ENCODE measurements around the gene CCR5AS.
"Not testable (repeated sequence)": the region's sequence is repeated elsewhere in the genome, so short reads cannot be mapped to it uniquely, and the experiment has no call there.

The CCR5AS gene

DNA sequence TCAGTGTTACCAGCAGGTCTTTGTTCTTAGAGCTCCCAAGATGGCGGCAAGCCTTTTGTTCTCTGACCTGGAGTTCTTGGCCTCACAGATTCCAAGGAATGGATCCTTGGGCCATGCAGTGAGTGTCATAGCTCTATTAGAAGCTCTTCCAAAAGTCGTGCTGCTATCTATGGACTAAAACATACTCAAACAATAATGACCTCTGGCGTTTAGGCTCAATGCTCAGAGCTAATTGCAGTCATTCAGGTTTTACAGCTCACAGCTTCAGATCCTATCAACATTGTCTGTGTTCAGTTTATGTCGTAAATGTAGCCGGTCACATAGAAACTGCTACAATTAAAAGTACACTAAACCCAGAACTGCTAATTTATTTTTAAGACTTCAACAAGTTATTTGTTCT, 22.4 kb upstream of the CCR5AS start:
- TF ChIP-seq, protein P1, sequence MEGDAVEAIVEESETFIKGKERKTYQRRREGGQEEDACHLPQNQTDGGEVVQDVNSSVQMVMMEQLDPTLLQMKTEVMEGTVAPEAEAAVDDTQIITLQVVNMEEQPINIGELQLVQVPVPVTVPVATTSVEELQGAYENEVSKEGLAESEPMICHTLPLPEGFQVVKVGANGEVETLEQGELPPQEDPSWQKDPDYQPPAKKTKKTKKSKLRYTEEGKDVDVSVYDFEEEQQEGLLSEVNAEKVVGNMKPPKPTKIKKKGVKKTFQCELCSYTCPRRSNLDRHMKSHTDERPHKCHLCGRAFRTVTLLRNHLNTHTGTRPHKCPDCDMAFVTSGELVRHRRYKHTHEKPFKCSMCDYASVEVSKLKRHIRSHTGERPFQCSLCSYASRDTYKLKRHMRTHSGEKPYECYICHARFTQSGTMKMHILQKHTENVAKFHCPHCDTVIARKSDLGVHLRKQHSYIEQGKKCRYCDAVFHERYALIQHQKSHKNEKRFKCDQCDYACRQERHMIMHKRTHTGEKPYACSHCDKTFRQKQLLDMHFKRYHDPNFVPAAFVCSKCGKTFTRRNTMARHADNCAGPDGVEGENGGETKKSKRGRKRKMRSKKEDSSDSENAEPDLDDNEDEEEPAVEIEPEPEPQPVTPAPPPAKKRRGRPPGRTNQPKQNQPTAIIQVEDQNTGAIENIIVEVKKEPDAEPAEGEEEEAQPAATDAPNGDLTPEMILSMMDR (IDR thresholded peaks at IDR 0.05), result no peak
- TF ChIP-seq POLR2A (IDR thresholded peaks at IDR 0.05), result no peak
- no peak for TF ChIP-seq POLR2AphosphoS5 (IDR thresholded peaks at IDR 0.05)
- no peak for TF ChIP-seq EP300 (IDR thresholded peaks at IDR 0.05)
- intact Hi-C loops (cut with DNase I), result no loop called here
- Histone ChIP-seq H3K27ac (no peak overlapping the region), H3K4me3 (no peak overlapping the region), H3K4me1 (no peaks in the 10 kb centered on the region), H3K27me3 (no peaks in the 10 kb centered on the region), H3K9me3 (no peaks in the 10 kb centered on the region), H3K36me3 (no peaks in the 10 kb centered on the region)
- DNase-seq, result no peak
- 14 to 67% methylated on average over 5 of the region's 5 CpGs for WGBS, 2 donors

DNA sequence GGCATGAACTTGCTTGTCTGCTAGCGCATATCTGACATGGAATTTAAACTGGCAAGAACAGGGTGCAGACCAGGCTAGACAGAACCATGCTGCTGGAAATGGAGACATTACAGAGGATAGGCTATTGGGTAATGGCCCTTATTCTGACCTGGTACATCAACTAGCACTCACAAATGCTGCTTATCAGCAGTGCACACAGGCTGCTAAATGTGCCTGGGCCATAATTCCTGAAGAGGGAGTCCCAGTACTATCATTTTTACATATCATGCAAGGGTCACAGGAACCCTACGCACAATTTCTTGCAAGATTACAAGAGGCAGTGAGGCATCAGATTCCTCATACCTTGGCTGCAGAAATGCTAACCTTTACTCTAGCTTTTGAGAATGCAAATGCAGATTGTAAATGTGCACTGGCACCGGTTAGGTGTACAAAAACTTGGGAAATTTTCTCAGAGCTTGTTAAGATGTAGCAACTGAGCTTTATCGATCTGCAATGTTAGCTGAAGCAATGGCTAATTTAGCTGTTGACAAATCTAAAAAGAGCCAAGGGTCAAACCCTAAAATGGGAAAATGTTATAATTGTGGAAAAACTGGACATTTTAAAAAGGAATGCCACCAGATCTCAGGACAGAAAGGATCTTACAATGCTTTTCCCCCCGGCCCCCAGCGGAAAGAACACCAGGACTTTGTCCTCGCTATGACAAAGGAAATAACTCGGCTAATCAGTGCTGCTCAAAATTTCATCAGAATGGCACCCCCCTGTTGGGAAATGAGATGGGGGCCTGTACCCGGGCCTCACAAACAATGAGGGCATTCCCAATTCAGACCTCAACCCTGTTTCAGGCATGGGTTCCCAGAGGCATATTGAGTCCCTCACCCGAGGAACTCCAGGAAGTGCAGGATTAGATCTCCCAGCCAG, 21.3 kb upstream of the CCR5AS start:
- Histone ChIP-seq H3K4me3 (no peak overlapping the region), H3K27ac (no peak overlapping the region), H3K4me1 (no peaks in the 10 kb centered on the region), H3K27me3 (no peaks in the 10 kb centered on the region), H3K9me3 (no peaks in the 10 kb centered on the region), H3K36me3 (no peaks in the 10 kb centered on the region)
- 42 to 82% methylated on average over 10 of the region's 10 CpGs for WGBS, 2 donors
- no peak for DNase-seq
- TF ChIP-seq POLR2A (IDR thresholded peaks at IDR 0.05) (no peak), POLR2AphosphoS5 (IDR thresholded peaks at IDR 0.05) (no peak), EP300 (IDR thresholded peaks at IDR 0.05) (no peak)
- TF ChIP-seq, protein P1 (IDR thresholded peaks at IDR 0.05), result no peak
- intact Hi-C loops (cut with DNase I), result no loop called here

DNA sequence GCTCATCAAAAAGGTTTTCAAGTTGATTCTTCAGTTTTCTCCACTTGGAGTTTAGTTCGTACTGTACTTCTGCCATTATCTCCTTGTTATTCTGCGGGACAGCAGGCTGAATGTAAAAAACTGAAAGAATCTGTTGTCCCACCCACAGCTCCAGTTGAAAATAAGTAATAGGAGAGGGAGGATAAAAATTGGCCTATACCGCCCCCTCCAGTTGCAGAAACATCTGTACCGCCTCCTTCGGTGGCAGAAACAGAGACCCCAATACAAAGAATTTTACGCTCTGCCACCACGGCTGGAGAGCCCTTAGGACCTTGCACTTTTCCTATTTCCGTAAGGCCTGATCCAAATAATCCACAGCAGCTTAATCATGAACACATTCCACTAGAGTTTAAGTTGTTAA, 20.5 kb upstream of the CCR5AS start:
- DNase-seq; H3K27me3 ChIP-seq; H3K4me1 ChIP-seq; H3K9me3 ChIP-seq; H3K36me3 ChIP-seq; H3K27ac ChIP-seq; intact Hi-C loops (cut with DNase I); H3K4me3 ChIP-seq: not testable (repeated sequence)
- WGBS, 2 donors, result 71 to 88% methylated on average over 8 of the region's 8 CpGs

DNA sequence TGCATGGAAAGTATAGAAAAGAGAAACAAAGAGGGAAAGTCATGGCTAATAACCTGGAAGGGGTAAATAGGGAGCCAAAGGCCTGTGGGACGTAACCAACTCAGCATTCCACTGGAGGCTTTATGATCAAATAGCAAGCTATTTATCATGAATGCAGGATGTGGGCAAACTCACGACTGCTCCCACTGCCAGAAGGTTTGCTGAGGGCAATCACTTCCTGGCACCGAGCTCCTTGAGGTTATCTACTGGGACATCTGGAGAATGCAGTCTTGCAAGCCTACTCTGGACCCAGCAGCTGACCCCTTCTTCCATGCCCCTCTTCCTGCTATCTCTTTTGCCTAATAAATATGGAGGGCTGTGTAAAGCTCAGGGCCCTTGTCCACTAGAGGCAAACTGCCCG, 19.6 kb upstream of the CCR5AS start:
- H3K36me3 ChIP-seq; H3K27ac ChIP-seq; intact Hi-C loops (cut with DNase I); H3K9me3 ChIP-seq; H3K27me3 ChIP-seq; H3K4me3 ChIP-seq; DNase-seq; H3K4me1 ChIP-seq: not testable (repeated sequence)
- 35 to 53% methylated on average over 4 of the region's 4 CpGs for WGBS, 2 donors

DNA sequence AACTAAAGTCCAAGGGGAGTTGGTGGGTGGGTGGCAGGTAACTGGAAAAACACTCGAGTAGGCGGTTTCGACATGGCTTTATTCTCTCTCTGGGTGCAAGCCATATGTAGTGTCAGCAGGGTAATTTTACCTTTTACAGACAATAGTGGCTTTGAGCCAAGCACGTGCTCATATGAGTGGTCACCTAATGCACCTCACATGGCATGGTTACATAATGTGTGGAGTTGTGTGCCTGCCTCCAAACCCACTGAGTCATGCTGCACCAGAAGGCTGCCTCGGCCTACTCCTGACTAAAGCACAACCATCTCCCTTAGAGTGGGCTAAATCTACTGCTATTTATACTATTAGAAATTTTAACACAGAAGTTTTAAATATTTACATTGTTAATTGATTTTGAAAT, 16.7 kb upstream of the CCR5AS start:
- intact Hi-C loops (cut with DNase I), result no loop called here
- no peak for DNase-seq
- Histone ChIP-seq H3K36me3 (no peaks in the 10 kb centered on the region), H3K27ac (no peak overlapping the region), H3K27me3 (no peaks in the 10 kb centered on the region), H3K4me3 (no peak overlapping the region), H3K4me1 (no peaks in the 10 kb centered on the region), H3K9me3 (no peaks in the 10 kb centered on the region)
- TF ChIP-seq POLR2AphosphoS5 (IDR thresholded peaks at IDR 0.05) (no peak), POLR2A (IDR thresholded peaks at IDR 0.05) (no peak), EP300 (IDR thresholded peaks at IDR 0.05) (no peak)
- TF ChIP-seq, protein P1 (IDR thresholded peaks at IDR 0.05), result no peak
- WGBS, 2 donors, result 83 to 91% methylated on average over 5 of the region's 5 CpGs

DNA sequence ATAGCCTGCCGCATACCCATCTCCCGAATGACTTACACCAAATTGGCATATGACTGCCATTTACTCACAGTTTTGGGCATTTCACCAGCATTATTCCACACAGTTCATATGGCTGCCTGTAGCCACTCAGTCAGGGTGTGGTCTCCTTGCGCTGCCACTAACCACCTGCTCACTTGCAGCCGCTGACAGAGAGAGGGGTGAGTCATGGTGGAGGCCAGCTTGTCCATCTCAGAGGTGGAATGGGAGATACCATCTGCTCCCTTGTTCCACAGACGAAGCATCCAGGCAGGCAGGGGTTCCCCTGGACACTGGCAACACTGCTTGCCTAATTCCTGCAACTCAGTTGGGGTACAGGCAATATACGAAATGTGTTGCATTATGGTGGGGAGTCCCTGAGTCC, 15.8 kb upstream of the CCR5AS start:
- Histone ChIP-seq H3K27ac (no peak overlapping the region), H3K4me3 (no peak overlapping the region), H3K27me3 (no peaks in the 10 kb centered on the region), H3K36me3 (no peaks in the 10 kb centered on the region), H3K9me3 (no peaks in the 10 kb centered on the region), H3K4me1 (no peaks in the 10 kb centered on the region)
- WGBS, 2 donors, result 36 to 77% methylated on average over 6 of the region's 6 CpGs
- no peak for TF ChIP-seq POLR2AphosphoS5 (IDR thresholded peaks at IDR 0.05)
- TF ChIP-seq, protein P1 (IDR thresholded peaks at IDR 0.05), result no peak
- no peak for TF ChIP-seq POLR2A (IDR thresholded peaks at IDR 0.05)
- no peak for TF ChIP-seq EP300 (IDR thresholded peaks at IDR 0.05)
- intact Hi-C loops (cut with DNase I), result no loop called here
- DNase-seq, result no peak
